Bronchial epithelial cell (primary cell): Measurements from ENCODE around the gene CADM2. TPM values are rescaled to one million over a fixed set of nuclear protein-coding genes. Genes with fewer than 3 reads are reported as not detected.

ENCODE experiments used
- DNase-seq: peaks from one replicate; pipeline ENCODE4 v3.0.0-alpha.2; 2010; ENCODE audit warnings: low read depth
- FAIRE-seq: peaks from 2 replicates; lab custom pipeline; 2011; peaks lifted over from hg19 to GRCh38; lab: Jason Lieb, UNC
- H3K27me3 ChIP-seq: 2 replicates; pipeline ENCODE4 v1.5.1; 2011; ENCODE audit warnings: low read length; ENCODE audit not compliant: control insufficient read depth, insufficient read depth
- H3K36me3 ChIP-seq: 2 replicates; pipeline ENCODE4 v1.5.1; 2011; ENCODE audit warnings: low read length; ENCODE audit not compliant: control insufficient read depth, insufficient read depth
- H3K4me3 ChIP-seq: 2 replicates; pipeline ENCODE4 v1.5.1; 2011; ENCODE audit warnings: mild to moderate bottlenecking, low read depth, low read length, control low read depth
- CTCF ChIP-seq: IDR thresholded peaks from 2 replicates; pipeline ENCODE4 v1.5.1; 2011; ENCODE audit warnings: mild to moderate bottlenecking, moderate library complexity, low read length, control low read depth, inconsistent platforms; ENCODE audit not compliant: insufficient read depth, severe bottlenecking
- total RNA-seq: library from RNA; depleted of rRNA; stranded (reverse); fragments of >200 nt; gene quantifications from 2 replicates; pipeline ENCODE4 v1.2.1, GENCODE V29; 2014

CADM2 gene
- total RNA-seq, 1 donor from 2014 or later = under 0.01 TPM

DNA sequence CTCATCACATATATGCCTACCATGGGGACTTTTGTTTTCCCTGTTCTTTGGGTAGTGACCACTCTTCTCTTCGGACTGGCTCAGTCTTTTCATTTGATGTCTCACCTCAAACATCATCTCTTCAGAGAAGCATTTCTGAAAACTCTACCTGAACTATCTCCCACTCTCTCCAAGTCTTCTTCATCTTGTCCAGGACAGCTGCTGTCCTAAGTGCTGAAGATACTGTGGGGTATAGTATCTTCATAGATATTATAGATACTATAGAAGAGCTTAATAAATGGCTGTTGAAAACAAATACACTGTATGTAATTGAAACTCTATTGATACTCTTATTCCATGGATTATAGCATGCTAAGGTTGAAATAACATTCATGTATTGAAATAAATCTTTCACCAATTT, 672.3 kb downstream of the CADM2 start:
- FAIRE-seq (no peak), DNase-seq (peak; percentile 5)
- no peak for TF ChIP-seq CTCF
- H3K27me3 ChIP-seq = no peaks in the 10 kb centered on the region
- no peaks in the 10 kb centered on the region for H3K36me3 ChIP-seq
- H3K4me3 ChIP-seq = no peak overlapping the region

DNA sequence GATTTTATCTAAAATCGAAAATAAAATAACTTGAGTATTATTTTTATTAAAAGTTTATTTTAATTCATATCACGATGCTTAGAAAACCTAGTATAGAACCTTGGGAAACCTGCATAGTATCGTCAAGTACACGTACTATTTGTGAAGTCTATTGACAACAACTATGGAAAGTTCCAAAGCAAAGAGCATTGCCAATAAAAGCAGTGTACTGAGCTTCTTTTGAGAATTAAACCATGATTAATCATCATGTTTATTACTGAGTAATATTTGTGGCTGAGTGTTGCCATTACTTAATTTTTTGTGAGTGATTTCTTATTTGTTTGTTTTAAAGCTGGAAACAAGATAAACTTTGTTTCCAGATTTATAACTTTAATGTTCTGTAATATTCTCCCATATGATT, 674.1 kb downstream of the CADM2 start:
- no peak for DNase-seq
- Histone ChIP-seq H3K4me3 (no peak overlapping the region), H3K36me3 (no peaks in the 10 kb centered on the region), H3K27me3 (no peaks in the 10 kb centered on the region)
- TF ChIP-seq CTCF = no peak
- no peak for FAIRE-seq

- Histone ChIP-seq H3K36me3 (no peaks in the 10 kb centered on the region), H3K27me3 (no peaks in the 10 kb centered on the region), H3K4me3 (no peak overlapping the region)
- no peak for TF ChIP-seq CTCF
- no peak for DNase-seq
- no peak for FAIRE-seq
Measured at GRCh38 chr3:85652360-85652759, 693.6 kb downstream of the CADM2 start.

DNA sequence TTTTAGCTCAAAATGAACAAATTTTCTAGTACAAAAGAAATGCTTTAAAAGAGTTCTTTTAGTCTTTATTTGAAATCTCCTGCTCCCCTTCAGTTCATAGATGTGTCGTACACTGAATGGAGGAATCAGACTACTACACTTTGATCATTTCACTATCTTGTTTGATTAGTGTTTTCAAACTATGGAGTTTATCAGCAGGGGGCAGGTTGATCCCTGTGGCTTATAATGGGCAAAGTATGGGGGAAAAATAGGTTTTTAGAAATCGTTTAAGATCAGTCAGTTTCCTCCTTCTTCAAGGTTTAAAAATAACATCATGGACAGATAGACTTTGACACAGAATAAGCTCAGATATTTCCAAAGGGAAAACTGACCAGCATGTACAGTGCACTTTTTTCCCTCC, 701.7 kb downstream of the CADM2 start:
- no peaks in the 10 kb centered on the region for H3K27me3 ChIP-seq
- no peaks in the 10 kb centered on the region for H3K36me3 ChIP-seq
- no peak for FAIRE-seq
- no peak for DNase-seq
- no peak for TF ChIP-seq CTCF
- H3K4me3 ChIP-seq = no peak overlapping the region

DNA sequence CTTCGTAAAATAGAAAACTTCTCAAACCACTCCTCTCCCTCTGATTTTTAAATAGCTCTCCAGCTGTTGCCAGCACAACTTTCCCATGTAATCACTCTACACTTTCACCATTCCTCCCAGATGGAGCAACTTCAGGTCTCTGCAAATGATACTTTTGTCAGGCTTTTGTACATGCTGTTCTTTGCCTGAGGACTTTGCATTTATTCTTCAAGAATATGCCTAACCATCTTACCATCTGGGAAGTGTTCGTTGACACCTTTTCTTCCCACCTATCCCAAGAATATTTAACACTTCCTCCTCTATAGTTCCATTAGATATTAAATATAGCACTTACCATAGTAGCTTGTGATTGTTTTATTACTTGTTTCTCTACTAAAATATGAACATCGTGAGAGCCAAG, 703.7 kb downstream of the CADM2 start:
- FAIRE-seq = no peak
- TF ChIP-seq CTCF = no peak
- Histone ChIP-seq H3K27me3 (no peaks in the 10 kb centered on the region), H3K36me3 (no peaks in the 10 kb centered on the region), H3K4me3 (no peak overlapping the region)
- DNase-seq = no peak

- FAIRE-seq (no peak), DNase-seq (no peak)
- Histone ChIP-seq H3K27me3 (no peaks in the 10 kb centered on the region), H3K4me3 (no peak overlapping the region), H3K36me3 (no peaks in the 10 kb centered on the region)
- no peak for TF ChIP-seq CTCF
Measured at GRCh38 chr3:85667744-85668143, 709.0 kb downstream of the CADM2 start.
